IMR-90 (cell line): ENCODE results near the gene KRT72. TPM values are rescaled to one million over a fixed set of nuclear protein-coding genes. Genes with fewer than 3 reads are reported as not detected.

Experiments
- ATAC-seq: fragments of 200-7000 bp; cut with Tn5 transposase; 2 replicates; pipeline ENCODE4 v1.9.1; 2020; ENCODE audit warnings: low read depth, mild to moderate bottlenecking, moderate library complexity
- BruUV-seq: library from RNA; stranded (reverse); fragments of 400-500 nt; replicated peaks from 2 replicates; lab custom pipeline; 2021; lab: Mats Ljungman, UMichigan
- CTCF ChIA-PET: fragments of 300-600 bp; formaldehyde crosslinking; extraction: SDS; loops from one replicate; lab custom pipeline; 2021; ENCODE audit warnings: antibody characterized with exemption; lab: Yijun Ruan, JAX
- POLR2A ChIA-PET: fragments of 300-600 bp; sonication (Branson Sonifier 250); formaldehyde crosslinking; loops from one replicate; lab custom pipeline; 2022; ENCODE audit warnings: antibody characterized with exemption; ENCODE audit not compliant: unreplicated experiment; lab: Charles Lee
- DNase-seq: peaks from one replicate; pipeline ENCODE4 v3.0.0; 2013
- H2AFZ ChIP-seq: replicated peaks from 2 replicates; pipeline ENCODE3; 2013; ENCODE audit warnings: low read length, mild to moderate bottlenecking; ENCODE audit not compliant: poor library complexity
- H2AK5ac ChIP-seq: 2 replicates; pipeline ENCODE4 v1.6.1; 2013; ENCODE audit warnings: low read depth, low read length, inconsistent platforms
- H2AK9ac ChIP-seq: replicated peaks from 2 replicates; pipeline ENCODE3; 2013; ENCODE audit warnings: mild to moderate bottlenecking, low read depth, low read length, moderate library complexity; ENCODE audit not compliant: poor library complexity
- H2BK120ac ChIP-seq: 2 replicates; pipeline ENCODE4 v1.6.1; 2013; ENCODE audit warnings: low read depth, low read length, inconsistent platforms
- H2BK15ac ChIP-seq: 3 replicates; pipeline ENCODE4 v1.6.1; 2013; ENCODE audit warnings: low read depth, low read length, inconsistent platforms
- H2BK20ac ChIP-seq: 2 replicates; pipeline ENCODE4 v1.6.1; 2013; ENCODE audit warnings: low read depth, mild to moderate bottlenecking, inconsistent platforms, low read length, moderate library complexity
- H2BK5ac ChIP-seq: 2 replicates; pipeline ENCODE4 v1.6.1; 2013; ENCODE audit warnings: mild to moderate bottlenecking, low read depth, low read length, inconsistent platforms; ENCODE audit not compliant: poor library complexity, severe bottlenecking
- H3K14ac ChIP-seq: replicated peaks from 2 replicates; pipeline ENCODE4 v1.6.1; 2013; ENCODE audit warnings: low read depth, low read length, inconsistent platforms
- H3K18ac ChIP-seq: 2 replicates; pipeline ENCODE4 v1.6.1; 2013; ENCODE audit warnings: low read depth, low read length, control low read depth
- H3K23ac ChIP-seq: 2 replicates; pipeline ENCODE4 v1.6.1; 2013; ENCODE audit warnings: low read depth, low read length, inconsistent platforms
- H3K27ac ChIP-seq: 2 replicates; pipeline ENCODE4 v1.5.1; 2013; ENCODE audit warnings: mild to moderate bottlenecking, control low read depth, low read length; ENCODE audit not compliant: insufficient read depth
- H3K27me3 ChIP-seq: 2 replicates; pipeline ENCODE4 v1.6.1; 2013; ENCODE audit warnings: low read length; ENCODE audit not compliant: control insufficient read depth, insufficient read depth
- H3K36me3 ChIP-seq: 2 replicates; pipeline ENCODE4 v1.6.1; 2013; ENCODE audit warnings: low read length, mixed read lengths; ENCODE audit not compliant: control insufficient read depth, insufficient read depth
- H3K4ac ChIP-seq: 2 replicates; pipeline ENCODE4 v1.6.1; 2013; ENCODE audit warnings: low read depth, low read length, inconsistent platforms
- H3K4me1 ChIP-seq: 2 replicates; pipeline ENCODE4 v1.6.1; 2013; ENCODE audit warnings: low read length, mixed read lengths; ENCODE audit not compliant: control insufficient read depth, insufficient read depth
- H3K4me2 ChIP-seq: 2 replicates; pipeline ENCODE4 v1.6.1; 2013; ENCODE audit warnings: low read depth, mild to moderate bottlenecking, control low read depth, low read length, moderate library complexity
- H3K4me3 ChIP-seq: 2 replicates; pipeline ENCODE4 v1.5.1; 2013; ENCODE audit warnings: low read depth, mild to moderate bottlenecking, control low read depth, low read length, moderate library complexity; ENCODE audit not compliant: insufficient read depth
- H3K56ac ChIP-seq: 2 replicates; pipeline ENCODE4 v1.6.1; 2013; ENCODE audit warnings: low read length, inconsistent platforms; ENCODE audit not compliant: insufficient read depth; ENCODE audit errors: extremely low read depth
- H3K79me1 ChIP-seq, 2 experiments: 2 replicates each; pipeline ENCODE4 v1.6.1; 2013; ENCODE audit warnings: low read length in 2 of 2, inconsistent platforms in 1 of 2, low read depth in 1 of 2
- H3K9ac ChIP-seq: 2 replicates; pipeline ENCODE4 v1.6.1; 2013; ENCODE audit warnings: low read depth, low read length, control low read depth
- H3K9me1 ChIP-seq: 2 replicates; pipeline ENCODE4 v1.6.1; 2013; ENCODE audit warnings: low read length, inconsistent platforms; ENCODE audit not compliant: insufficient read depth
- H3K9me3 ChIP-seq: 2 replicates; pipeline ENCODE4 v1.6.1; 2013; ENCODE audit warnings: low read length; ENCODE audit not compliant: control insufficient read depth, insufficient read depth
- H4K20me1 ChIP-seq: 2 replicates; pipeline ENCODE4 v1.6.1; 2013; ENCODE audit warnings: low read length, inconsistent platforms; ENCODE audit not compliant: insufficient read depth
- H4K5ac ChIP-seq: 2 replicates; pipeline ENCODE4 v1.6.1; 2013; ENCODE audit warnings: mild to moderate bottlenecking, low read depth, low read length, control low read depth
- H4K8ac ChIP-seq, 2 experiments: 2 replicates each; pipeline ENCODE4 v1.6.1; 2013; ENCODE audit warnings: low read depth in 2 of 2, low read length in 2 of 2, control low read depth in 1 of 2, inconsistent platforms in 1 of 2
- H4K91ac ChIP-seq: 2 replicates; pipeline ENCODE4 v1.6.1; 2013; ENCODE audit warnings: low read depth, low read length, inconsistent platforms; ENCODE audit not compliant: insufficient read depth
- BHLHE40 ChIP-seq: fragments of 150-350 bp; IDR thresholded peaks from 2 replicates; pipeline ENCODE4 v1.6.1; 2016; ENCODE audit warnings: mild to moderate bottlenecking, low read depth, low read length
- CTCF ChIP-seq: conservative IDR thresholded peaks from 2 replicates; pipeline ENCODE4 v1.5.1; 2012; ENCODE audit warnings: mild to moderate bottlenecking, low read depth, low read length, improper control_type of control experiment
- ELK1 ChIP-seq: fragments of 150-350 bp; IDR thresholded peaks from 2 replicates; pipeline ENCODE4 v1.6.1; 2016; ENCODE audit warnings: low read depth, mild to moderate bottlenecking, low read length, moderate library complexity, borderline replicate concordance
- FOS ChIP-seq: fragments of 150-350 bp; IDR thresholded peaks from 2 replicates; pipeline ENCODE4 v1.6.1; 2016; ENCODE audit warnings: low read depth, low read length
- MAFK ChIP-seq: IDR thresholded peaks from 2 replicates; pipeline ENCODE4 v1.6.1; 2012; ENCODE audit warnings: low read depth, low read length, improper control_type of control experiment
- MAZ ChIP-seq: IDR thresholded peaks from 2 replicates; pipeline ENCODE4 v1.6.1; 2012; ENCODE audit warnings: low read depth, mild to moderate bottlenecking, low read length, improper control_type of control experiment, moderate library complexity, borderline replicate concordance
- MXI1 ChIP-seq: IDR thresholded peaks from 2 replicates; pipeline ENCODE4 v1.6.1; 2012; ENCODE audit warnings: low read depth, mild to moderate bottlenecking, low read length, moderate library complexity, borderline replicate concordance
- NFE2L2 ChIP-seq: fragments of 150-350 bp; IDR thresholded peaks from 2 replicates; pipeline ENCODE4 v1.6.1; 2016; ENCODE audit warnings: low read depth, mild to moderate bottlenecking, low read length
- RAD21 ChIP-seq: IDR thresholded peaks from 2 replicates; pipeline ENCODE4 v1.6.1; 2012; ENCODE audit warnings: low read length, improper control_type of control experiment
- RFX5 ChIP-seq: IDR thresholded peaks from 2 replicates; pipeline ENCODE4 v1.8.0; 2012; ENCODE audit warnings: low read depth, mild to moderate bottlenecking, low read length, moderate library complexity
- SMC3 ChIP-seq: fragments of 150-350 bp; IDR thresholded peaks from 2 replicates; pipeline ENCODE4 v1.6.1; 2016; ENCODE audit warnings: low read depth, mild to moderate bottlenecking, antibody characterized with exemption, low read length, moderate library complexity
- USF2 ChIP-seq: fragments of 150-350 bp; IDR thresholded peaks from 2 replicates; pipeline ENCODE4 v1.6.1; 2017; ENCODE audit warnings: mild to moderate bottlenecking, antibody characterized with exemption, low read length, low read depth
- WGBS, 2 experiments: methylation state at CpG; one replicate each; pipeline versions ENCODE4 v1.1.5 to v1.1.7; 2013; ENCODE audit warnings: missing lambda C conversion rate in 2 of 2; ENCODE audit not compliant: insufficient read length in 1 of 2; ENCODE audit errors: extremely low coverage in 2 of 2; 5-methylcytosine and 5-hydroxymethylcytosine counted together
- dilution Hi-C: fragments of 300-500 bp; cut with HindIII; formaldehyde crosslinking; loops from one replicate; pipeline ENCODE4 v1.14.3; 2018; ENCODE audit warnings: low sequenced_read_pairs; ENCODE audit not compliant: unreplicated experiment
- in situ Hi-C: fragments of 300-500 bp; cut with MboI; formaldehyde crosslinking; loops from 3 replicates; pipeline ENCODE4 v1.14.3; 2019; ENCODE audit warnings: low sequenced_read_pairs, inconsistent platforms, mixed read lengths
- intact Hi-C: fragments of 100-400 bp; cut with micrococcal nuclease; formaldehyde crosslinking; loops from 2 replicates; pipeline ENCODE4 v1.10.0; 2022
- polyA plus RNA-seq, 3 experiments: library from polyadenylated mRNA; depleted of rRNA; stranded (reverse); fragments of >200 nt; gene quantifications; 2 replicates each; pipeline ENCODE4 v1.2.3, GENCODE V29; 2012; ENCODE audit warnings: low replicate concordance in 1 of 3
- total RNA-seq: library from RNA; depleted of rRNA; stranded (reverse); fragments of >200 nt; gene quantifications from 2 replicates; pipeline ENCODE4 v1.2.3, GENCODE V29; 2012

Gene KRT72
- total and polyA plus RNA-seq, 2 of the 4 experiments (the other 2 are of a cell fraction), result not detected

DNA sequence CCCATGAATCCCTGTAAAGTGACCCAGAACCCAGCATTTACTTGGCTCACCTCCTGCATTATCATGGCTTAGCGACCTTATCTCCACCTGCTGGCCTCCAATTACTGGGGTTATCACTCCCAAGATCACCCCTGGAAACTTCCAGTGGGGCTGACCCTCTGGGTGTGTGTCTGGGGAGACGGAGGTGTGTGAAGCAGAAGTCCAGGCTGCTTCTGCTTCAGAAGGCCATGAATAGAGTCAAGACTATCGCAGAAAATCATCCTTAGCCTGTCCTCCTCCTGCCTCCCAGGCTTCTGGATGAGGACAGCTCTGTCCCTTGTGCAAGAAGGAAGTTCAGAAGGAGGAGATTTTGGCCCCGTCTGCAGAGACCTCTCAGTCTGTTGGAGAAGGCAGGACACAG lies 408 bp upstream of the KRT72 start:
- BruUV-seq, result no TSS peak
- no peak overlapping the region for H2BK20ac ChIP-seq
- no peak overlapping the region for H3K4me3 ChIP-seq
- H3K27me3 ChIP-seq, result peaks cover 41% of the 10 kb centered on the region
- no peak overlapping the region for H4K91ac ChIP-seq
- ATAC-seq (no peak), DNase-seq (no peak)
- H4K20me1 ChIP-seq, result no peaks in the 10 kb centered on the region
- no peak overlapping the region for H3K14ac ChIP-seq
- no peaks in the 10 kb centered on the region for H3K4me1 ChIP-seq
- H2AK5ac ChIP-seq, result no peak overlapping the region
- H3K4ac ChIP-seq, result no peak overlapping the region
- H2BK15ac ChIP-seq, result no peak overlapping the region
- H2AFZ ChIP-seq, result no peak overlapping the region
- ChIA-PET CTCF (no interaction called here), POLR2A (no interaction called here)
- no peak overlapping the region for H2BK5ac ChIP-seq
- H3K23ac ChIP-seq, result no peak overlapping the region
- H3K18ac ChIP-seq, result no peak overlapping the region
- H4K8ac ChIP-seq, result no peak overlapping the region
- H3K4me2 ChIP-seq, result no peak overlapping the region
- TF ChIP-seq ELK1 (no peak), MXI1 (no peak), SMC3 (no peak), FOS (no peak), RAD21 (no peak), BHLHE40 (no peak), MAFK (no peak), NFE2L2 (no peak), RFX5 (no peak), USF2 (no peak), MAZ (no peak), CTCF (no peak)
- H3K56ac ChIP-seq, result no peak overlapping the region
- H3K9ac ChIP-seq, result no peak overlapping the region
- no peaks in the 10 kb centered on the region for H3K9me1 ChIP-seq
- in situ Hi-C loops (no loop called here), dilution Hi-C loops (no loop called here), intact Hi-C loops (no loop called here)
- H2BK120ac ChIP-seq, result no peak overlapping the region
- no peaks in the 10 kb centered on the region for H3K79me1 ChIP-seq
- H3K27ac ChIP-seq, result no peak overlapping the region
- no peak overlapping the region for H4K5ac ChIP-seq
- no peaks in the 10 kb centered on the region for H3K36me3 ChIP-seq
- no peak overlapping the region for H2AK9ac ChIP-seq
- 29% methylated on average over 1 of the region's 4 CpGs; no CpG with 5 or more reads in 1 of the 2 experiments for WGBS, 2 experiments
- no peaks in the 10 kb centered on the region for H3K9me3 ChIP-seq
